Measurements from ENCODE around the gene COMMD6. TPM values are rescaled to one million over a fixed set of nuclear protein-coding genes. Genes with fewer than 3 reads are reported as not detected.
A peak's percentile ranks its signal among the peaks of the same experiment; 100 is the strongest.

COMMD6 gene
- total RNA-seq, 1 donor = 59.2 TPM

- TF ChIP-seq CTCF (IDR thresholded peaks at IDR 0.05; ENCODE audit: insufficient read depth, low read length) = no peak
- no peak for DNase-seq (ENCODE audit: low read depth)
- H3K4me3 ChIP-seq (ENCODE audit: low read depth, low read length) = no peak overlapping the region
Measured at GRCh38 chr13:75494491-75494890, 43.1 kb downstream of the COMMD6 start.

- no peak overlapping the region for H3K4me3 ChIP-seq (ENCODE audit: low read depth, low read length)
- no peak for DNase-seq (ENCODE audit: low read depth)
- TF ChIP-seq CTCF (IDR thresholded peaks at IDR 0.05; ENCODE audit: insufficient read depth, low read length) = no peak
Measured at GRCh38 chr13:75493156-75493555, 44.5 kb downstream of the COMMD6 start.

- no peak overlapping the region for H3K4me3 ChIP-seq (ENCODE audit: low read depth, low read length)
- DNase-seq (ENCODE audit: low read depth) = peak; percentile 16
- no peak for TF ChIP-seq CTCF (IDR thresholded peaks at IDR 0.05; ENCODE audit: insufficient read depth, low read length)
Measured at GRCh38 chr13:75492389-75492788, 45.3 kb downstream of the COMMD6 start.

- no peak for DNase-seq (ENCODE audit: low read depth)
- no peak for TF ChIP-seq CTCF (IDR thresholded peaks at IDR 0.05; ENCODE audit: insufficient read depth, low read length)
- H3K4me3 ChIP-seq (ENCODE audit: low read depth, low read length) = no peak overlapping the region
Measured at GRCh38 chr13:75491376-75491775, 46.3 kb downstream of the COMMD6 start.

GRCh38 chr13:75489502-75490263 is 48.0 kb downstream of the COMMD6 start:
- no peak overlapping the region for H3K4me3 ChIP-seq (ENCODE audit: low read depth, low read length)
- peak; percentile 40 for DNase-seq (ENCODE audit: low read depth)
- no peak for TF ChIP-seq CTCF (IDR thresholded peaks at IDR 0.05; ENCODE audit: insufficient read depth, low read length)

GRCh38 chr13:75486146-75487062 is 51.2 kb downstream of the COMMD6 start:
- no peak overlapping the region for H3K4me3 ChIP-seq (ENCODE audit: low read depth, low read length)
- no peak for DNase-seq (ENCODE audit: low read depth)
- TF ChIP-seq CTCF (IDR thresholded peaks at IDR 0.05; ENCODE audit: insufficient read depth, low read length) = no peak

Data from fibroblast of the aortic adventitia (primary cell).